ENCODE measurements around the gene CDH11.

DNA sequence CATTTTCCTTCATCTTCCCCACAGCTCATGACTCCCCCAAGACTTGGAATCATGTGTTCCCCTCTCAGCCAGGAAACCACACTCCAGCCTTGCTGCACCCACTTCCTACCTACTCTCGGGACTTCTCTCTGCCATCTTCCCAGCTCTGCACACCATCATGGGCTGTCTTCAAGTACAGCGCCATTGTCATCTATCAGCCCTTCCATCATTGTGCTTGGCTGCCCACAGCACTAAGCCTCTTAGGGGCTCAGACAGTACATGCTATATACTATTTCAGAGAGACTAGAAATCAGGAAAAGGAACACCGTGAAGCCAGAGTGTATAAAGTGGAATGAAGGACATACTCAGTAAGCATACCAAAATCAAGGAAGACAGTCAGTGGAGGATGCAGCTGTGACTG, 64.7 kb downstream of the CDH11 start:
- TF ChIP-seq, protein P1, sequence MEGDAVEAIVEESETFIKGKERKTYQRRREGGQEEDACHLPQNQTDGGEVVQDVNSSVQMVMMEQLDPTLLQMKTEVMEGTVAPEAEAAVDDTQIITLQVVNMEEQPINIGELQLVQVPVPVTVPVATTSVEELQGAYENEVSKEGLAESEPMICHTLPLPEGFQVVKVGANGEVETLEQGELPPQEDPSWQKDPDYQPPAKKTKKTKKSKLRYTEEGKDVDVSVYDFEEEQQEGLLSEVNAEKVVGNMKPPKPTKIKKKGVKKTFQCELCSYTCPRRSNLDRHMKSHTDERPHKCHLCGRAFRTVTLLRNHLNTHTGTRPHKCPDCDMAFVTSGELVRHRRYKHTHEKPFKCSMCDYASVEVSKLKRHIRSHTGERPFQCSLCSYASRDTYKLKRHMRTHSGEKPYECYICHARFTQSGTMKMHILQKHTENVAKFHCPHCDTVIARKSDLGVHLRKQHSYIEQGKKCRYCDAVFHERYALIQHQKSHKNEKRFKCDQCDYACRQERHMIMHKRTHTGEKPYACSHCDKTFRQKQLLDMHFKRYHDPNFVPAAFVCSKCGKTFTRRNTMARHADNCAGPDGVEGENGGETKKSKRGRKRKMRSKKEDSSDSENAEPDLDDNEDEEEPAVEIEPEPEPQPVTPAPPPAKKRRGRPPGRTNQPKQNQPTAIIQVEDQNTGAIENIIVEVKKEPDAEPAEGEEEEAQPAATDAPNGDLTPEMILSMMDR (IDR thresholded peaks at IDR 0.05; ENCODE audit: insufficient read depth, low read length) = no peak
- TF ChIP-seq, protein P2, sequence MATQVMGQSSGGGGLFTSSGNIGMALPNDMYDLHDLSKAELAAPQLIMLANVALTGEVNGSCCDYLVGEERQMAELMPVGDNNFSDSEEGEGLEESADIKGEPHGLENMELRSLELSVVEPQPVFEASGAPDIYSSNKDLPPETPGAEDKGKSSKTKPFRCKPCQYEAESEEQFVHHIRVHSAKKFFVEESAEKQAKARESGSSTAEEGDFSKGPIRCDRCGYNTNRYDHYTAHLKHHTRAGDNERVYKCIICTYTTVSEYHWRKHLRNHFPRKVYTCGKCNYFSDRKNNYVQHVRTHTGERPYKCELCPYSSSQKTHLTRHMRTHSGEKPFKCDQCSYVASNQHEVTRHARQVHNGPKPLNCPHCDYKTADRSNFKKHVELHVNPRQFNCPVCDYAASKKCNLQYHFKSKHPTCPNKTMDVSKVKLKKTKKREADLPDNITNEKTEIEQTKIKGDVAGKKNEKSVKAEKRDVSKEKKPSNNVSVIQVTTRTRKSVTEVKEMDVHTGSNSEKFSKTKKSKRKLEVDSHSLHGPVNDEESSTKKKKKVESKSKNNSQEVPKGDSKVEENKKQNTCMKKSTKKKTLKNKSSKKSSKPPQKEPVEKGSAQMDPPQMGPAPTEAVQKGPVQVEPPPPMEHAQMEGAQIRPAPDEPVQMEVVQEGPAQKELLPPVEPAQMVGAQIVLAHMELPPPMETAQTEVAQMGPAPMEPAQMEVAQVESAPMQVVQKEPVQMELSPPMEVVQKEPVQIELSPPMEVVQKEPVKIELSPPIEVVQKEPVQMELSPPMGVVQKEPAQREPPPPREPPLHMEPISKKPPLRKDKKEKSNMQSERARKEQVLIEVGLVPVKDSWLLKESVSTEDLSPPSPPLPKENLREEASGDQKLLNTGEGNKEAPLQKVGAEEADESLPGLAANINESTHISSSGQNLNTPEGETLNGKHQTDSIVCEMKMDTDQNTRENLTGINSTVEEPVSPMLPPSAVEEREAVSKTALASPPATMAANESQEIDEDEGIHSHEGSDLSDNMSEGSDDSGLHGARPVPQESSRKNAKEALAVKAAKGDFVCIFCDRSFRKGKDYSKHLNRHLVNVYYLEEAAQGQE (IDR thresholded peaks at IDR 0.05; ENCODE audit: insufficient replicate concordance, low read depth) = no peak
- TF ChIP-seq GABPA (IDR thresholded peaks at IDR 0.05; ENCODE audit: low read depth) = no peak
